IMR-90 (cell line): ENCODE data around the gene KLHL29. TPM values are rescaled to one million over a fixed set of nuclear protein-coding genes. Genes with fewer than 3 reads are reported as not detected.

ENCODE experiments used
- ATAC-seq: fragments of 200-7000 bp; cut with Tn5 transposase; 2 replicates; pipeline ENCODE4 v1.9.1; 2020; ENCODE audit warnings: low read depth, mild to moderate bottlenecking, moderate library complexity
- BruUV-seq: library from RNA; stranded (reverse); fragments of 400-500 nt; replicated peaks from 2 replicates; lab custom pipeline; 2021; lab: Mats Ljungman, UMichigan
- CTCF ChIA-PET: fragments of 300-600 bp; formaldehyde crosslinking; extraction: SDS; loops from one replicate; lab custom pipeline; 2021; ENCODE audit warnings: antibody characterized with exemption; lab: Yijun Ruan, JAX
- POLR2A ChIA-PET: fragments of 300-600 bp; sonication (Branson Sonifier 250); formaldehyde crosslinking; loops from one replicate; lab custom pipeline; 2022; ENCODE audit warnings: antibody characterized with exemption; ENCODE audit not compliant: unreplicated experiment; lab: Charles Lee
- DNase-seq: peaks from one replicate; pipeline ENCODE4 v3.0.0; 2013
- H2AFZ ChIP-seq: replicated peaks from 2 replicates; pipeline ENCODE3; 2013; ENCODE audit warnings: low read length, mild to moderate bottlenecking; ENCODE audit not compliant: poor library complexity
- H2AK5ac ChIP-seq: 2 replicates; pipeline ENCODE4 v1.6.1; 2013; ENCODE audit warnings: low read depth, low read length, inconsistent platforms
- H2AK9ac ChIP-seq: replicated peaks from 2 replicates; pipeline ENCODE3; 2013; ENCODE audit warnings: mild to moderate bottlenecking, low read depth, low read length, moderate library complexity; ENCODE audit not compliant: poor library complexity
- H2BK120ac ChIP-seq: 2 replicates; pipeline ENCODE4 v1.6.1; 2013; ENCODE audit warnings: low read depth, low read length, inconsistent platforms
- H2BK15ac ChIP-seq: 3 replicates; pipeline ENCODE4 v1.6.1; 2013; ENCODE audit warnings: low read depth, low read length, inconsistent platforms
- H2BK20ac ChIP-seq: 2 replicates; pipeline ENCODE4 v1.6.1; 2013; ENCODE audit warnings: low read depth, mild to moderate bottlenecking, inconsistent platforms, low read length, moderate library complexity
- H2BK5ac ChIP-seq: 2 replicates; pipeline ENCODE4 v1.6.1; 2013; ENCODE audit warnings: mild to moderate bottlenecking, low read depth, low read length, inconsistent platforms; ENCODE audit not compliant: poor library complexity, severe bottlenecking
- H3K14ac ChIP-seq: replicated peaks from 2 replicates; pipeline ENCODE4 v1.6.1; 2013; ENCODE audit warnings: low read depth, low read length, inconsistent platforms
- H3K18ac ChIP-seq: 2 replicates; pipeline ENCODE4 v1.6.1; 2013; ENCODE audit warnings: low read depth, low read length, control low read depth
- H3K23ac ChIP-seq: 2 replicates; pipeline ENCODE4 v1.6.1; 2013; ENCODE audit warnings: low read depth, low read length, inconsistent platforms
- H3K27ac ChIP-seq: 2 replicates; pipeline ENCODE4 v1.5.1; 2013; ENCODE audit warnings: mild to moderate bottlenecking, control low read depth, low read length; ENCODE audit not compliant: insufficient read depth
- H3K27me3 ChIP-seq: 2 replicates; pipeline ENCODE4 v1.6.1; 2013; ENCODE audit warnings: low read length; ENCODE audit not compliant: control insufficient read depth, insufficient read depth
- H3K36me3 ChIP-seq: 2 replicates; pipeline ENCODE4 v1.6.1; 2013; ENCODE audit warnings: low read length, mixed read lengths; ENCODE audit not compliant: control insufficient read depth, insufficient read depth
- H3K4ac ChIP-seq: 2 replicates; pipeline ENCODE4 v1.6.1; 2013; ENCODE audit warnings: low read depth, low read length, inconsistent platforms
- H3K4me1 ChIP-seq: 2 replicates; pipeline ENCODE4 v1.6.1; 2013; ENCODE audit warnings: low read length, mixed read lengths; ENCODE audit not compliant: control insufficient read depth, insufficient read depth
- H3K4me2 ChIP-seq: 2 replicates; pipeline ENCODE4 v1.6.1; 2013; ENCODE audit warnings: low read depth, mild to moderate bottlenecking, control low read depth, low read length, moderate library complexity
- H3K4me3 ChIP-seq: 2 replicates; pipeline ENCODE4 v1.5.1; 2013; ENCODE audit warnings: low read depth, mild to moderate bottlenecking, control low read depth, low read length, moderate library complexity; ENCODE audit not compliant: insufficient read depth
- H3K56ac ChIP-seq: 2 replicates; pipeline ENCODE4 v1.6.1; 2013; ENCODE audit warnings: low read length, inconsistent platforms; ENCODE audit not compliant: insufficient read depth; ENCODE audit errors: extremely low read depth
- H3K79me1 ChIP-seq, 2 experiments: 2 replicates each; pipeline ENCODE4 v1.6.1; 2013; ENCODE audit warnings: low read length in 2 of 2, inconsistent platforms in 1 of 2, low read depth in 1 of 2
- H3K9ac ChIP-seq: 2 replicates; pipeline ENCODE4 v1.6.1; 2013; ENCODE audit warnings: low read depth, low read length, control low read depth
- H3K9me1 ChIP-seq: 2 replicates; pipeline ENCODE4 v1.6.1; 2013; ENCODE audit warnings: low read length, inconsistent platforms; ENCODE audit not compliant: insufficient read depth
- H3K9me3 ChIP-seq: 2 replicates; pipeline ENCODE4 v1.6.1; 2013; ENCODE audit warnings: low read length; ENCODE audit not compliant: control insufficient read depth, insufficient read depth
- H4K20me1 ChIP-seq: 2 replicates; pipeline ENCODE4 v1.6.1; 2013; ENCODE audit warnings: low read length, inconsistent platforms; ENCODE audit not compliant: insufficient read depth
- H4K5ac ChIP-seq: 2 replicates; pipeline ENCODE4 v1.6.1; 2013; ENCODE audit warnings: mild to moderate bottlenecking, low read depth, low read length, control low read depth
- H4K8ac ChIP-seq, 2 experiments: 2 replicates each; pipeline ENCODE4 v1.6.1; 2013; ENCODE audit warnings: low read depth in 2 of 2, low read length in 2 of 2, control low read depth in 1 of 2, inconsistent platforms in 1 of 2
- H4K91ac ChIP-seq: 2 replicates; pipeline ENCODE4 v1.6.1; 2013; ENCODE audit warnings: low read depth, low read length, inconsistent platforms; ENCODE audit not compliant: insufficient read depth
- BHLHE40 ChIP-seq: fragments of 150-350 bp; IDR thresholded peaks from 2 replicates; pipeline ENCODE4 v1.6.1; 2016; ENCODE audit warnings: mild to moderate bottlenecking, low read depth, low read length
- CEBPB ChIP-seq: IDR thresholded peaks from 2 replicates; pipeline ENCODE4 v1.6.1; 2012; ENCODE audit warnings: low read depth, low read length, improper control_type of control experiment
- CHD1 ChIP-seq: IDR thresholded peaks from 2 replicates; pipeline ENCODE4 v1.6.1; 2012; ENCODE audit warnings: low read depth, low read length, improper control_type of control experiment
- CTCF ChIP-seq: conservative IDR thresholded peaks from 2 replicates; pipeline ENCODE4 v1.5.1; 2012; ENCODE audit warnings: mild to moderate bottlenecking, low read depth, low read length, improper control_type of control experiment
- ELK1 ChIP-seq: fragments of 150-350 bp; IDR thresholded peaks from 2 replicates; pipeline ENCODE4 v1.6.1; 2016; ENCODE audit warnings: low read depth, mild to moderate bottlenecking, low read length, moderate library complexity, borderline replicate concordance
- FOS ChIP-seq: fragments of 150-350 bp; IDR thresholded peaks from 2 replicates; pipeline ENCODE4 v1.6.1; 2016; ENCODE audit warnings: low read depth, low read length
- MAZ ChIP-seq: IDR thresholded peaks from 2 replicates; pipeline ENCODE4 v1.6.1; 2012; ENCODE audit warnings: low read depth, mild to moderate bottlenecking, low read length, improper control_type of control experiment, moderate library complexity, borderline replicate concordance
- NFE2L2 ChIP-seq: fragments of 150-350 bp; IDR thresholded peaks from 2 replicates; pipeline ENCODE4 v1.6.1; 2016; ENCODE audit warnings: low read depth, mild to moderate bottlenecking, low read length
- RAD21 ChIP-seq: IDR thresholded peaks from 2 replicates; pipeline ENCODE4 v1.6.1; 2012; ENCODE audit warnings: low read length, improper control_type of control experiment
- RCOR1 ChIP-seq: IDR thresholded peaks from 2 replicates; pipeline ENCODE4 v1.6.1; 2012; ENCODE audit warnings: mild to moderate bottlenecking, low read length, improper control_type of control experiment; ENCODE audit not compliant: insufficient replicate concordance
- RFX5 ChIP-seq: IDR thresholded peaks from 2 replicates; pipeline ENCODE4 v1.8.0; 2012; ENCODE audit warnings: low read depth, mild to moderate bottlenecking, low read length, moderate library complexity
- SMC3 ChIP-seq: fragments of 150-350 bp; IDR thresholded peaks from 2 replicates; pipeline ENCODE4 v1.6.1; 2016; ENCODE audit warnings: low read depth, mild to moderate bottlenecking, antibody characterized with exemption, low read length, moderate library complexity
- USF2 ChIP-seq: fragments of 150-350 bp; IDR thresholded peaks from 2 replicates; pipeline ENCODE4 v1.6.1; 2017; ENCODE audit warnings: mild to moderate bottlenecking, antibody characterized with exemption, low read length, low read depth
- WGBS, 2 experiments: methylation state at CpG; one replicate each; pipeline versions ENCODE4 v1.1.5 to v1.1.7; 2013; ENCODE audit warnings: missing lambda C conversion rate in 2 of 2; ENCODE audit not compliant: insufficient read length in 1 of 2; ENCODE audit errors: extremely low coverage in 2 of 2; 5-methylcytosine and 5-hydroxymethylcytosine counted together
- dilution Hi-C: fragments of 300-500 bp; cut with HindIII; formaldehyde crosslinking; loops from one replicate; pipeline ENCODE4 v1.14.3; 2018; ENCODE audit warnings: low sequenced_read_pairs; ENCODE audit not compliant: unreplicated experiment
- in situ Hi-C: fragments of 300-500 bp; cut with MboI; formaldehyde crosslinking; loops from 3 replicates; pipeline ENCODE4 v1.14.3; 2019; ENCODE audit warnings: low sequenced_read_pairs, inconsistent platforms, mixed read lengths
- intact Hi-C: fragments of 100-400 bp; cut with micrococcal nuclease; formaldehyde crosslinking; loops from 2 replicates; pipeline ENCODE4 v1.10.0; 2022
- polyA plus RNA-seq, 3 experiments: library from polyadenylated mRNA; depleted of rRNA; stranded (reverse); fragments of >200 nt; gene quantifications; 2 replicates each; pipeline ENCODE4 v1.2.3, GENCODE V29; 2012; ENCODE audit warnings: low replicate concordance in 1 of 3
- total RNA-seq: library from RNA; depleted of rRNA; stranded (reverse); fragments of >200 nt; gene quantifications from 2 replicates; pipeline ENCODE4 v1.2.3, GENCODE V29; 2012

KLHL29 gene
- total and polyA plus RNA-seq, 2 of the 4 experiments (the other 2 are of a cell fraction) = 2.0 to 8.0 TPM

- peak; percentile 94 for ATAC-seq
- BruUV-seq = no TSS peak
- Histone ChIP-seq H4K91ac (no peak overlapping the region), H3K4ac (0 out of 2 replicates have a peak overlapping the region, but pooled peaks have one; percentile 14), H3K9ac (no peak overlapping the region), H3K9me1 (peaks cover 15% of the 10 kb centered on the region), H4K20me1 (0 out of 2 replicates have a peak, but pooled peaks cover 6% of the 10 kb centered on the region), H3K4me3 (no peak overlapping the region), H3K27me3 (no peaks in the 10 kb centered on the region), H3K18ac (no peak overlapping the region), H3K27ac (no peak overlapping the region), H2BK120ac (no peak overlapping the region), H3K23ac (no peak overlapping the region), H3K79me1 (no peaks in the 10 kb centered on the region), H4K8ac (no peak overlapping the region), H2BK20ac (no peak overlapping the region), H2AK5ac (no peak overlapping the region; the same call in 1 of the 2 replicates), H3K36me3 (peaks cover 7% of the 10 kb centered on the region; the same call in 1 of the 2 replicates), H3K4me2 (no peak overlapping the region), H2AK9ac (peak overlapping the region; percentile 88), H3K4me1 (peaks cover 9% of the 10 kb centered on the region), H3K56ac (no peak overlapping the region), H2AFZ (peak overlapping the region; percentile 51), H3K9me3 (no peaks in the 10 kb centered on the region), H2BK5ac (no peak overlapping the region), H4K5ac (no peak overlapping the region), H2BK15ac (no peak overlapping the region), H3K14ac (peak overlapping the region; percentile 49; the same call in 1 of the 2 replicates)
- WGBS, 2 experiments = 71% methylated on average over 6 of the region's 10 CpGs; no CpG with 5 or more reads in 1 of the 2 experiments
- dilution Hi-C loops = no loop called here
- in situ Hi-C loops = no loop called here
- peak; percentile 92 for DNase-seq
- ChIA-PET POLR2A (no interaction called here), CTCF (no interaction called here)
- intact Hi-C loops = no loop called here
- peak; percentile 41; the same call in 1 of the 2 replicates for TF ChIP-seq NFE2L2
- peak; percentile 91 for TF ChIP-seq MAZ
- peak; percentile 94 for TF ChIP-seq CEBPB
- no peak for TF ChIP-seq BHLHE40
- peak; percentile 64 for TF ChIP-seq FOS
- TF ChIP-seq RCOR1 = no peak
- TF ChIP-seq CTCF = no peak
- TF ChIP-seq CHD1 = no peak
- TF ChIP-seq SMC3 = no peak
- no peak for TF ChIP-seq RFX5
- no peak for TF ChIP-seq RAD21
- TF ChIP-seq USF2 = no peak
- TF ChIP-seq ELK1 = no peak
Observed at GRCh38 chr2:23651187-23652080, 266.5 kb downstream of the KLHL29 start.
